ENCODE measurements around the gene CMTM4.

GRCh38 chr16:66609139-66609510 lies 87.4 kb downstream of the CMTM4 start:
- TF ChIP-seq, protein P1, sequence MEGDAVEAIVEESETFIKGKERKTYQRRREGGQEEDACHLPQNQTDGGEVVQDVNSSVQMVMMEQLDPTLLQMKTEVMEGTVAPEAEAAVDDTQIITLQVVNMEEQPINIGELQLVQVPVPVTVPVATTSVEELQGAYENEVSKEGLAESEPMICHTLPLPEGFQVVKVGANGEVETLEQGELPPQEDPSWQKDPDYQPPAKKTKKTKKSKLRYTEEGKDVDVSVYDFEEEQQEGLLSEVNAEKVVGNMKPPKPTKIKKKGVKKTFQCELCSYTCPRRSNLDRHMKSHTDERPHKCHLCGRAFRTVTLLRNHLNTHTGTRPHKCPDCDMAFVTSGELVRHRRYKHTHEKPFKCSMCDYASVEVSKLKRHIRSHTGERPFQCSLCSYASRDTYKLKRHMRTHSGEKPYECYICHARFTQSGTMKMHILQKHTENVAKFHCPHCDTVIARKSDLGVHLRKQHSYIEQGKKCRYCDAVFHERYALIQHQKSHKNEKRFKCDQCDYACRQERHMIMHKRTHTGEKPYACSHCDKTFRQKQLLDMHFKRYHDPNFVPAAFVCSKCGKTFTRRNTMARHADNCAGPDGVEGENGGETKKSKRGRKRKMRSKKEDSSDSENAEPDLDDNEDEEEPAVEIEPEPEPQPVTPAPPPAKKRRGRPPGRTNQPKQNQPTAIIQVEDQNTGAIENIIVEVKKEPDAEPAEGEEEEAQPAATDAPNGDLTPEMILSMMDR (conservative IDR thresholded peaks at IDR 0.05; ENCODE audit: low read length), result no peak
- TF ChIP-seq EZH2phosphoT487 (IDR thresholded peaks at IDR 0.05; ENCODE audit: borderline replicate concordance), result no peak
